Vagina (tissue), 2 donors: ENCODE data around the gene DIRAS1.

Experiments
- CTCF ChIP-seq, 3 experiments: fragments of 450-650 bp in 2 of 3; fragments of 200-600 bp in 1 of 3; sonication (generic) in 1 of 3; IDR thresholded peaks; one replicate each; pipeline ENCODE4 v1.5.1; 2017 to 2019; ENCODE audit warnings: antibody characterized with exemption in 3 of 3, mild to moderate bottlenecking in 2 of 3, moderate library complexity in 2 of 3
- POLR2AphosphoS5 ChIP-seq, 2 donors: sonication (generic); formaldehyde crosslinking; IDR thresholded peaks; one replicate each; pipeline ENCODE4 v1.9.0; 2017; ENCODE audit warnings: antibody characterized with exemption in 2 of 2, mild to moderate bottlenecking in 2 of 2, low read depth in 1 of 2; ENCODE audit not compliant: insufficient read depth in 1 of 2

DNA sequence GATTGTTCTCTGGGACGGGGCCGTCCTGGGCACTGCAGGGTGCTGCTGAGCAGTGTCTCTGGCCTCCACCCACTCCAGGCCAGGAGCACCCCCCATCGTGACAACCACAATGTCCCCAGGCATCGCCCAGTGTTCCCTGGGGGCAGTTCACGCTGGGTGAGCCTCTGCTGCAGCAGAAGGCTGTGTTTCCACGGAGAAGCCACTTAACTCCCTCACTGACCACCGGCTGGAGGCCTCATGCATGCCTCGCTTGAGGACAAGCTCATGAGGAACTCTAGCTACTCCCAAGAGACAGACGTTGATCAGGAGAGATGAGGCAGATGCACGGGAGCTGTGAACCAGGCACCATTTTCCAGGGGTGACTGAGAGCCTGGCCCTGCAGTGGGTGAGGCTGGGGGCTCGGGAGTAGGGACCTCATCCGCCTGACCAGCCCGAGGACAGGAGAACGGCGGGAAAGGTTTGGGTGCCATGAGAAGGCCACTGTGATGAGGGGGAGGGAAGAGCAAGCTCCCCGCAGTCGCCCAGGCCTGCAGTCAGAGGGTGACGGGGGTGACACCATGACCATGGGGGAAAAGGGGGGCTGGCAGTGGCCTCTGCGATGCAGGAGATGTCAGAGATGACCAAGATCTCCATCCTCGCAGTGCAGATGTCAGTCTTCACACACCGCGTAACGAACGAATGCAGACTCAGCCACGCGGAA is 13.6 kb upstream of the DIRAS1 start:
- no peak for TF ChIP-seq CTCF (IDR thresholded peaks at IDR 0.05)
- TF ChIP-seq POLR2AphosphoS5 (IDR thresholded peaks at IDR 0.05; ENCODE audit: insufficient read depth in 1 of 2, low read depth in 1 of 2): no peak
